Activated naive CD4-positive, alpha-beta T cell treated with anti-CD3 and anti-CD28 coated beads, Interleukin-2, amount 50 U/mL, for 16 hours (primary cell): ENCODE results near the gene MGST2.
"Not testable (repeated sequence)": the region's sequence is repeated elsewhere in the genome, so short reads cannot be mapped to it uniquely, and the experiment has no call there.

Experiments
- DNase-seq: peaks from one replicate; pipeline ENCODE4 v3.0.0-alpha.2; 2020

The MGST2 gene

DNA sequence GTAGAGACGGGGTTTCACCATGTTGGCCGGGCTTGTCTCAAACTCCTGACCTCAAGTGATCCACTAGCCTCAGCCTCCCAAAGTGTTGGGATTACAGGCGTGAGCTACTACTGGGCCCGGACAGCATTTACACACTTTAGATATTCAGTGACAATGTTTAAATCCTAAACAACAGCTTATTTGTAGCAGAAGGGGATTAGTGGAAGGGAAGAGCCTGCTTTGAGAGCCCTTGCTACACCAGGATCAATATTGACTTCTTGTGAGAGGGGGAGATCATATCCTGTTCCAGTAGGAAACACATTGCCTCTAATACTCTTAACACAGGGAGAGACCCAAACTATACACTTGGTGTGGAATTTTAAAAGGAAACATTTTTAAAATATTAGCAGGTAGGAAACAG is 7.1 kb downstream of the MGST2 start:
- no peak for DNase-seq

DNA sequence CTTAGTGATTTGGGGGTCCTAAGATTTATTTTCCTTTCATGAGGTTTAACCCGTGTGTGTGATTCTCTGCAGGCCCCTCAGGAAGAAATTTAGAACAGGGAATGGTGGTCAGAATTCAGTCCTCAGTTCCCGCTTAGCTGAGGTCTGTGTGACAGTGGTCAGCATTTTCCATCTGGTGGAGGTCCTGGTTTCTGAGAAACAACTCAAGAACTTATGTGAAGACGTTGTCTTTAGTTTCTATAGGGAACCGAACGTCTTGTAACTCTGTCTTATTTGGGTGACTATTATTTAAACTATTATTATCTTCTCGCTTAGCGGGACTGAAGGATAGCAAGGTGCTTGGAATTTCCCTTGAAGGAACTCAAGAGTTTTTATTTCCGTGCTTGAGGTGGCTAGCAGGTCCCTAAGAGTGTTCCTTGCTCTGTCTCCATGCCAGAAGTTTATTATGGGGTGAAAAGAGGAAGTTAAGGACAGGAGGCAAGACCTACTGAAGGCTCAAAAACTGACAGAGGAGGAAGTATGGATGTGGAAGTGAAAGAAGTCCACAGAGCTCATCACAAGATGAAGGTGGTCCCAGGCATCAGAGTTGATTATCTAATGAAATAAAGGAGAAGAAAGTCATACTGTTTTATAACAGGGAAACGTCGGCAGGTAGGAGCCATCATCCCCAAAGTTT is 9.4 kb downstream of the MGST2 start:
- DNase-seq, result no peak

DNA sequence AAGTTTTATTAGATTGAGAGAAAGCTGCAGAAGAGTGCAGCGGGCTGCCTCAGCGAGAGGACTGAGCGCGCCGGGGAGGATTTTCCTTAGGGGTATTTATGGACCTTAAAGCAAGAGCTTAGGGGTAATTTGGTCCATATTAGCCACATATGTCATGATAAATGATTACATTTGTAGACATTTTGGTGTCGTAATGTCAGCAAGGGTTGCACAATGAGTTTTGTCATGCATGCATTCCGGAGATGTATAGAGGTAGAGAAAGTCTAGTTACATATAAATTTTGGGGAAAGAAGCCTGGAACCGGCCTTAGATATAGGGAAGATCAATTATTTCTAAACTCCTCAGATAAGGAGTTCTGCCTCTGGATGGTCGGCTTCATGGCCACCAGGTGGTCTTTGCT is 10.0 kb downstream of the MGST2 start:
- no peak for DNase-seq

DNA sequence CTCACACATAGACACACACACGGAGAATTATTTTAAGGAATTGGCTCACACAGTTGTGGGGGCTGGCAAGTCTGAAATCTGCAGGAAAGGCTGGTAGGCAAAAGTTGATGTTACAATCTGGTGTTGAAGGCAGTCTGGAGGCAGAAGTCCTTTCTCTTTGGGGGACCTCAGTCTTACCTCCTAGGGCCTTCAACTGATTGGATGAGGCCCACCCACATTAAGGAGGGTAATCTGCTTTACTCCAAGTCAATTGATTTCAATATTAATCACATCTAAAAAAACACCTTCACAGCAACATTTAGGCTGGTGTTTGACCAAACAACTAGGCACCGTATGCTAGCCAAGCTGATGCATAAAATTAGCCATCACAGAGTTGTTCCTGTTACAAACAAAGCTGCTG is 10.7 kb downstream of the MGST2 start:
- no peak for DNase-seq

DNA sequence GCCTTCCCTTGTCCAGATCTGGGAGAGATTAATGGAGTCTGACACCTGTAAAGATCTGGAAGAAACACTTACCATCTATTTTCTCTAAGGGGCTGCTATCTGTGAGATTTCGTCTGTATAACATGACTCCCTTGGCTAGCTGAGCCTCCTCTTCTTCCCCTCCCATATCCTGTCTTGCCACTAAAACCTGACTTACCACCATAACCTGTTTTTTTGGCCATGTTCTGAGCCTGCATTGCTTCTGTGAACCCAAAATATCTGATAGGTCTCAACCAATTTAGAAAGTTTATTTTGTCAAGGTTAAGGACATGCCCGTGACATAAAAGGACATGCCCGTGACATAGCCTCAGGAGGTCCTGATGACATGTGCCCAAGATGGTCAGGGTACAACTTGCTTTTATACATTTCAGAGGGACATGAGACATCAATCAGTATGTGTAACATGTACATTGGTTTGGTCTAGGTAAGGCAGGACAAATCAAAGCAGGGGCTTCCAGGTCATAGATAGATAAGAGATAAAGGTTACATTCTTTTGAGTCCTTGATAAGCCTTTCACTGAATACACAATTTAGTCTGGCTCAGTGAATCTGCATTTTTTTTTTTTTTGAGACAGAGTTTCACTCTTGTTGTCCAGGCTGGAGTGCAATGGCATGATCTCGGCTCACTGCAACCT is 11.4 kb downstream of the MGST2 start:
- no peak for DNase-seq

DNA sequence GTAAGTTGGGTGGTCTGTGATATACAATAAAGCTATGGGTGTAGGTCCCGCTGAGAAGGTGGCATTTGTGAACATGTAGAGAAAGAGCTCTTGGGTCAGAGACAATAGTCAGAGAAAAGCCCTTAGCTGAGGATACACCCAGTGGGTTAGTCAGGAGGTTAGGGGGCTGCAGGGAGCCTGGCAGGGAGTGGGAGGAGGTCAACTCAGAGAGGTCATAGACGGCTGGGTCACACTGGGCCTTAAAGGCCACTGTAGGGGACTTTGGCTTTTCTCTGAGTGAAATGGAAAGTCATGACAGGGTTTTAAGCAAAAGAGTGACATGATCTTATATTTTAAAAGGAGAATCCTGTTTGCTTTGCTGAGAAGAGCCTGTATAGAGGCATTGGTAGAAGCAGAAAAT is 16.7 kb downstream of the MGST2 start:
- DNase-seq, result no peak

DNA sequence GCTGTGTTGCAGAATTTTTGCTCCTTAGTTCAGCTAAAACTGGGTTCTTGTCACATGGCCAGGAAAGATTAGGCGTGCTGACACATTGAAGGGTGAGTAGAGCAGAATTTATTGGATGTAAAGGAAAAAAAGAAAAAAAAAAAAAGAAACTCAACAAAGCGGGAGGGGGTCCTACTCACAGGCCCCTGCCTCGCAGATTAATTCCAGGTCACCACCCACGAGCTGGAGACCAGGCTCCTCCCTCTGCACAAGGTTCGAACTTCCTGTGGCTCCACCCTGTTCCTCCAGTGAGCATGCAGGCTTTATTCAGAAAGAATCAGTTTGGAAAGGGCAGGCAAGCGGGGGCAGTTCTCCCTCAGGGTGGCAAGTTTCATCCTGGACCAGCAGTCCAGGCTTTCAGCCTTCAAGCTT is 17.1 kb downstream of the MGST2 start:
- no peak for DNase-seq

DNA sequence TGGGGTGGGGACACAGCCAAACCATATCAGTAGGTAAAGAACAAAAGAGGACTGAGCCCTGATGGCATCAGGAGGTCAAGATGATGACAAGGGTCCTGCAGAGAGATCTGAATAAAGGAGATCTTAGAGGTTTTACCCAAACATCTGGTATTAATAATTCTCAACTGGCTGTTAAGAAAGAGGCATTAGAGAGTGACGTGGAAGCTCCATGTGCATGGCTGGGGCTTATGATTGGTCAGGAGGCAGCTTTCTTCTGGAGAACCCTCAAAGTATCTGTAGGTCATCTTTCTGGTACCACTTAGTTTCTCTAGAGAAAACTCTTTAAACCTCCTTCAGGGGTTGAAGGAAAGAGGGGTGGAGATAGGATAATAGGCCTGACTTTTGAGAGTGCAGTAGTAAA is 18.7 kb downstream of the MGST2 start:
- no peak for DNase-seq

DNA sequence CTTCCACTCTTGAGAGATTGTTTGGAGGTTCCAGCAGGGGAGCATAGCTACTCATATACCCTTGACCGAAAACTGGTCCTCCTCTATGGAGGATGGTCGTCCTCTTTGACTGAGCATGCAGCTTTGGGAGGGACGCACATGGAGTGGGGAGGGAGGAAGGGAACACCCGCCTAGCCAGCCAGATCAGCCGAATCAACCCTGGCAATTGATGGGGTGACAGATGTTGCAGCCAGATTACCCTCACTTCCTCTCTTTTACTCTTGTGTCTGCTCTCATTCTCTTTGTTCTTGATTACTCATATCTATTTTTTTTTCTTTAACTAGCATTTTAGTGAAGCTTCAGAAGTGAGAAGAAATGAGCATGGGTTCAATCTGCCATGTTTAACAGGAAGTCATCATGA is 19.6 kb downstream of the MGST2 start:
- DNase-seq, result no peak

DNA sequence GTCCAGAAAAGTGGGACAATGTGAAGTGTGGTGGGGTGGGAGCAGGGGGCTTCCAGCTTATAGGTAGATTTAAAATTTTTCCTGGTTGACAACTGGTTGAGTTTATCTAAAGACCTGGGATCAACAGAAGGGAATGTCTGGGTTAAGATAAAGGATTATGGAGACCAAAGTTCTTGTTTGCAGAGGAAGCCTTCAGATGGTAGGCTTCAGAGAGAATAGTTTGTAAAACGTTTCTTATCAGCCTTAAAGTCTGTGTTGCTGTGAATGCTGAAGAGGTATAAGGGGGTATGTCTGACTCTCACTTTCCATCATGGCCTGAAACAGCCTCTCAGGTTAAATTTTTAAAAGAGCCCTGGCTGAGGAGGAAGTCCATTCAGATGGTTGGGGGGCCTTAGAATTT is 20.5 kb downstream of the MGST2 start:
- no peak for DNase-seq

DNA sequence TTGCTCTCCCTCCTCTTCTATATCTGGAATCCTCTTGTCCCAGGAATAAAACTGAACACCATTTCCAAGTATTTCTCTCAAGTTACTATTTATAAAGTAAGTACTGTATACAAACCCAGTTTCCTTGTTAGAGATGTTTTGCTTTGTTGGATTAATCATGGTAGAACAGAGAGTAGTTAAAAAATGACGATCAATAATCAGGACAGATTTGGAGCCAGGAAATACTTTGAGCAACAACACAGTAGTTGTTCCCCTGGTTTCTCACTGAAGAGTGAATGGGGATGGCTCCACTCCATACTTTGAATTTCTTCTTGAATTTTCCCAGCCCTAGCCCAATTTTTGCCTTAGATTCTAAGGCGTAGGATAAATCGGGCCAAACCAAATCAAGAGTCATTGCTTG is 21.4 kb downstream of the MGST2 start:
- DNase-seq, result no peak

DNA sequence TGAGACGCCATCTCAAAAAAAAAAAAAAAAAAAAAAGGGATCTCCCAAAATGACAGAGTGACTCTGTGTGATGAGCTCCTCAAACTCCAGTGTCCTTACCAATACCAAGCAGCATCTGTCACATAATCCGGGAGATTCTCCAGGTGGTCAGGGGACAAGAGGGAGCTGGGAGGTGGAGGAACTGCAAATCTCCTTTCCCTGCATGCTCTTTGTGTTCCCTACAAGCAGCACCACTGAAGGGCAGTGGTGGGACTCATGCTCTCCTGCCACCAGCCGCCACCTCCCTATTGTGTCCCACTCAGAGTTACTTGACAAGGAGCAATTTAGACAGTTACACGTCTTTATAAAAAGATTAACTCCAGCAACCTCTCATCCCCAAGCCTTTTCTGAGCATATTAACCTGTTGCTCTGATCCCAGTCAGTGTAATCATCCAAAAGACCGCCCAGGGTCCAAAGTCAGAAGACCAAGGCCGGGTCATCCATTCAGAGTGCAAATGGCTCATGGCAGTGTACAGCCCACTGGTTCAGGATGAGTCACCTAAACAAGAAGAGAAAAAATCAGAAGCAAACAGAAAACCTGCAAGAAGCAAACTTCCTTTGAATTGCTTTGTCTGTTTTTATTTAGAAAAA is 23.6 kb downstream of the MGST2 start:
- DNase-seq, result no peak

DNA sequence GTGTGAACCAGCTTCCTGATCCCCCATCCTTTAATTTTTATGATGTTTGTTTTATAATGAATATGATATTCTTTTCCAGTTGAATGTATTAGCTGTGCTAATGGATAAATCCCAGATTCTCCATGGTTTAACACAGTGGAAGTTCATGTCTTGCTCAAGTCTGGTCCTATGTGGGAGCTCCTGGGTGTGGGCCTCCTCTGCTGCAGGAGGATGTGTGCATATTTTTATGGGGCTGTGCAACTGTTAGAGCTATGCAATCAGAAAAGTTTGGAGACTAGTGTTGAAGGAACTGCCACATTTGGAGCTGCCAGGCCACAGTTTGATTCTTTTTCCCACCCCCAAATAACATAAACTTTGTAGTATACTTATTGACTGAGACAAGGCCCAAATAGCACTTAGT is 24.8 kb downstream of the MGST2 start:
- no peak for DNase-seq

DNA sequence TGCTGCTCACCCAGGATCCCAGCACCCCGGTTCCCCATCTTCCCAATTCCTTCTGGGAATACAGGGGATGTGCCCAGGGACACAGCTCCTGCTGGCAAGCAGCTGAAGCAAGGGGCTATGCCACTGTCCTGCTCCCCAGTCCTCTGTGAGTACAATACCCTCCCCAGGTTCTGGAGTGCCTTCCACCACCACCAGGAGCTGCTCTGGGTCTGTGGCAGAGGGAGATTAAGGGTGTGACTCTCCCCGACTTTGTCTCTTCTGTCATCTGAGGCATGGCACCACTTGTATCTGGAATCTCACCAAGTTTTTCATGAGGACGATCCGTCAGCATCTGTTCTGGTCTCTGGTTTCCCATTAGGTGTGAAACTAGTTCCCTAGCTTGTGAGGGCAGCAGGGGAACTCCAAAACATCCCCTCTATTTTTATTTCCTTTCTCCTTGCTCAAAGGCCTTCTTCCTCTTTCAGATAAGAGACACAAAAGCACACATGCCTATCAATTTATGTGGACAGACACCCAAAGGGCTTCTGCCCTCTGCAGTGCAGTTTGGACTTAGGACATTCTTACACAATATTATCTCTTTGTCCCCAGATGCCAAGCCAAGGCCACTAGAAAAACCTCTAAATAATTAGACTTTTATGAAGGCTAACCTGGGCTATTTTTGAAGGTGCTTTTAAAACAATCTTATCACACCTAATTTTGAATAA is 26.8 kb downstream of the MGST2 start:
- DNase-seq, result no peak

DNA sequence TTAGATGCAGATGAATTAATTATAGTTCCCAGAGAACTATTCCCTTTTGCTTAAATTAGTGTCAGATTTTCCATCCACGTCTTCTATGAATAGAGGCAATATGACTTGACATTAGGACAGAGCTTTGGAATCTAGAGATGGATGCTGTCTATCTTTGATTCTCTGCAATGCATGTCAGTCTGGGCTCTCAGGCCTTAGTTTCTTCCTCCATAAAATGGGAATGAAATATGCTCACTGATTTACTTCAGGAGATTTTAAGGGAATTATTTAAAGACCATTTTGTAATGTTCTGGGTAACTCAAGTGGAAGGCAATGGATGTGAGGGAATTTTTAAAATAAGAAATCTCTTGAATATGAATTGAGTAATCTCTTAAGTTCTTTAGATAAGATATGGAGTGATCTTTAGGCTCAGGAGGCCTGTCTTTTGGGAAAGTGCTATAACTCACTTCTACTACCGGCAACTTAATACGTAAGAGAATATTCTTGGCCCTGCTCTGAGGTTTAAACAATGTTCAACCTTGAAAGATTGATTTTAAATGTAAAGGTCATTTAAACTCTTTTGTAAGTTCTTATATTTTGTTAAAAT is 29.0 kb downstream of the MGST2 start:
- DNase-seq, result no peak

DNA sequence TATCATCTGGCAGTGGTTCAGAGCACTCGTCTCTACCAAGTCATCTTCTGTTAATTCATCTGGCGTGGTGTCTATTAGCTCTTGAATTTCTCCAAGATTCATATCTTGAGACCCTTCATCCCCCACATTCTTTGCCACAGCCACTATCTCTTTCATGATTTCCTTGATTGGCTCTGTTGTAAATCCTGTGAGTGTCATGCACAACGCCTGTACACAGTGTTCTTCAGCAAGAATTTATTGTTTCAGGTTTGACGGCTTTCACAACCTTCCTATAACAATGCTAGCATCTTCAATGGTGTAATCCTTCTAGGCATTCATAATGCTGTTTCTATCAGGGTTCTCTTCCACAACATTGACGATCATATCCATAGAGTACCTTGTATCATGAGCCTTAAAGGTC is 30.9 kb downstream of the MGST2 start:
- no peak for DNase-seq

DNA sequence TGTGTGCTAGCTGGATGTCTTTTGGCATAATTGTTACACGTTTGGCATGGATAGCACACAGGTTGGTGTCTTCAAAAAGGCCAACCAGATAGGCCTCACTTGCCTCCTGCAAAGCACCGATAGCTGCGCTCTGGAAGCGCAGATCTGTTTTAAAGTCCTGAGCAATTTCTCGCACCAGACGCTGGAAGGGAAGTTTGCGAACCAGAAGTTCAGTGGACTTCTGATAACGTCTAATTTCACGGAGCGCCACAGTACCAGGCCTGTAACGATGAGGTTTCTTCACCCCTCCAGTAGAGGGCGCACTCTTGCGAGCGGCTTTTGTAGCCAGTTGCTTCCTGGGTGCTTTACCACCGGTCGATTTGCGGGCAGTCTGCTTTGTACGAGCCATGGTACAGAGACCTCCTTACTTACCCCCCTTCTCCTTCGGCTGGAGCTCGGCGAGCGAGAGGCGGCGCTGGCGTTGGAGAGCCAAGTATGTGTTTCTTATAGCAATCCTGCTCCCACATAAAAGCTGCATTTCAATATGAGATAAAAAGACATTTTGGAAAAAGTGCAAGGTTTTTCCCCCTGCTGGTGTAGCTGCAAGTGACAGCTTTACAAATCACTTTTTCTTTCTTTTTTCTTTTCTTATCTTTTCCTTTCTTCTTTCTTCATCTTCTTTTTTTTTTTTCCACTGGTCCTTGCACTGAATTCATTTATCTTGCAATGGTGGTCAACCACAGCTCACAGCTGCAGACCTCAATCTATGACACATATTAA is 32.7 kb downstream of the MGST2 start:
- not testable (repeated sequence) for DNase-seq

DNA sequence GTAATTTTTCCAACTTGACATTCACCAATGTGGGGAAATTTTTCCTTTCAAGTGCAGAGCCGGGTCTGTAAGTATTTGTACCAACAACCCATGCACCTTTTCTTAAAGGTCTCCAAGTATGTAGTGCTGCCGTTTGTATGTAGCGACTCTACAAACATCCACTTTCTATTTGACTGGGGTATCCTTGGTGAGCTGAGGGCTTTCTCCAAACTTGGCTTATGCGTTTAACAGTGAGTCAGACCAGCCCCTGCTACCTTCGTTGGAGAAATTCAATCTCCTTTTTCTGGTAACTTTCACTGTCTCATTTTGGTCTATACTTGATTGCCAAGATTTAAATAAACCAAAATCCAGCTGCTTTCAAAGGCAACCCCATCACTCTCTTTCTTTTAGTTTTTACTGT is 34.9 kb downstream of the MGST2 start:
- no peak for DNase-seq

DNA sequence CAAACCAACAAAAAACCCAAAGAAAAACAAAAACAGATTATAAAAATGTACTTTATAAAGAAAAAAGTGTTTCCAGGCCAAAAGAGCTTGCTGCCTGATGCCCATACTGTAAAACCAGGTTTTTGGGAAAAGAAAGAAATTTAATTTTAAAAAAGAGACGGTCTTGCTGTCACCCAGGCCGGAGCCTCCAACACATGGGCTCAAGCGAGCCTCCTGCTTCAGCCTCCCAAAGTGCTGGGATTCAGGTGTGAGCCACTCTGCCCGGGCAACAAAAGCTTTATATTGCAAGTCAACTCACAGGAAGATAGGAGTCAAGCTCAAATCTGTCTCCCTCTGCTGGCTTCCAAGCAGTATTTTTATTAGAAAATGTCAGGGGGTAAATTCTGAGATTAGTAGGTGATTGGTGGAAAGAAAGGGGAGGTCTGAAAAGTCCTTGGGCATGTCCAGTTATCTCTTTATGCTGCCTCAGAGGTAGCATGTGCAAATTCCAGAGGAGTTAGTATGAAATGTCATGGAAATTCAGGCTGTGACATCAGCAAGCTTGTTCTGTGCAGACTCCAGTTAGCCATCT is 39.4 kb downstream of the MGST2 start:
- no peak for DNase-seq

DNA sequence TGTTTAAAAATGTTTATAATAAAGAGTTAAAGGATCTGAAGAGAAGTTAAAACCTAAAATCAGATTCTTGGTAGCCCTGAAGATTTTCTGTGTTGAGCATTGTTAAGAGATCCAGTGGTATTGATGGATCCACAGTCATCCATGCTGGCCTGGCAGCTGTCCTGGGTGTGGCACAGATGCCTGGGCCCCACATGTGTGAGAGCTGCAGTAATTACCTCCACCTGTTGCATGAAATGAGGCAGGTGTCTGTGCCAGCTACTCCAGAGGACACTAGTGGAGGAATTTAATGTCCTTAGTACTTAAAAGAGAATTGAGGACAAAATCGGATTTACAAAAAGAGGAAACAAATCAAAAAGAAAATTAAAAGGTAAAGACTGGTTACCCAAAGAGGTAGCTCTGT is 44.0 kb downstream of the MGST2 start:
- DNase-seq, result no peak

DNA sequence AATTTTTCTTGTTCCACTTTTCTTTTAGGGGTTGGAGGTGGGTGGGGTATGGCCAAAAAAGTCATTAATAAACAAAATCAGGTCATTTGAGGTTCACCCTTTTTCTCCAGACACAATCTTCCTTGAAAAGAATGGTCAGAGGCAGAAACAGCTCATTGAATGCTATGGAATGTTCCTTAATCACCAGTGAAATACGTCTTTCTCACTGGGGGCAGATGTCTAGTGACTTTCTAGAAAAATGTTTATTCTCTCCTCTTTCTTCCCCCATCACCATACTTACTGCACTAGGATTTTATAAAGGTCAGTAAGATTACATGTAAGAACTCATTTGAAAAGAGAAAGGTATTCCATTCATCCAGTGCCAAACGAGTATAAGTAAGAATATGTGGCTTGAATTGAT is 44.5 kb downstream of the MGST2 start:
- DNase-seq, result no peak

DNA sequence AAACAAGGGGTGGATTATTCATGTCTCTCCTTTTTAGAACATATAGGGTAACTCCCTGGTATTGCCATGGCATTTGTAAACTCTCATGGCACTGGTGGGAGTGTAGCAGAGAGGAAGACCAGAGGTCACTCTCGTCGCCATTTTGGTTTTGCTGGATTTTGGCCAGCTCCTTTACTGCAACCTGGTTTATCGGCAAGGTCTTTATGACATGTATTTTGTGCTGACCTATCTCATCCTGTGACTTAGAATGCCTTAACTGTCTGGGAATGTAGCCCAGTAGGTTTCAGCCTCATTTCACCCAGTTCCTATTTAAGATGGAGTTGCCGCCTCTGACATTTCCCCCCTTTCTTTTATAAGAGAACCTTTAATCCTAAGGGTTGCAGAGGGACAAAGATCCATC is 45.8 kb downstream of the MGST2 start:
- no peak for DNase-seq
